ENCODE measurements around the gene ODAD4. TPM values are rescaled to one million over a fixed set of nuclear protein-coding genes. Genes with fewer than 3 reads are reported as not detected.

Gene ODAD4
- total and polyA plus RNA-seq, 2 of the 4 experiments (the other 2 are of a cell fraction) = 0.38 to 0.54 TPM

DNA sequence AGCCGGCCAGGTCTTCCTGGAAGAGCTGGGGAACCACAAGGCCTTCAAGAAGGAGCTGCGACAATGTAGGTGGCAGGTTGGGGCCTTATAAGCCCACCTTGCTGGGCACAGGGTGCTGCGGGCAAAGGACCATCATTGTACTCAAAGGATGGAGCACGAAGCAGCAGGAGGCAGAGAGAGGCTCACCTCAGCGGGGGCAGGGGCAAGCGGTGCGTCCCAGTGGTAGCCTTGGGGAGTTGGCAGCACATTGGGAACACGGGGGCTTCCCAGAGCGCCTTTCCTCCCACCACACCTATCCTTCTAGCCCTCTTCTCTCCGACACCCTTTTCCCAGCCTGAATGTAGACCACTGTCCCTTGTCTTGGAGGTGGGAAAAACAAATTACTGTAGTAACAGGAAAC is 38.3 kb downstream of the ODAD4 start:
- Histone ChIP-seq H2BK120ac (ENCODE audit: low read depth, low read length) (no peak overlapping the region), H2BK15ac (ENCODE audit: low read depth, low read length) (no peak overlapping the region), H3K56ac (ENCODE audit: extremely low read depth, insufficient read depth, low read length) (no peak overlapping the region), H4K8ac (ENCODE audit: low read depth in 2 of 2, low read length in 2 of 2) (no peak overlapping the region), H3K14ac (replicated peaks; ENCODE audit: low read depth, low read length) (no peak overlapping the region), H3K4ac (ENCODE audit: low read depth, low read length) (no peak overlapping the region), H3K4me3 (ENCODE audit: insufficient read depth, low read depth, low read length) (no peak overlapping the region), H3K36me3 (ENCODE audit: control insufficient read depth, insufficient read depth, low read length) (peaks cover 43% of the 10 kb centered on the region), H4K5ac (ENCODE audit: low read depth, low read length) (no peak overlapping the region), H3K9me1 (ENCODE audit: insufficient read depth, low read length) (peaks cover 16% of the 10 kb centered on the region), H3K4me2 (ENCODE audit: low read depth, low read length) (no peak overlapping the region), H2AFZ (replicated peaks; ENCODE audit: low read length, poor library complexity) (no peak overlapping the region), H3K27ac (ENCODE audit: insufficient read depth, low read length) (no peak overlapping the region), H3K27me3 (ENCODE audit: control insufficient read depth, insufficient read depth, low read length) (no peaks in the 10 kb centered on the region), H3K23ac (ENCODE audit: low read depth, low read length) (no peak overlapping the region), H2BK20ac (ENCODE audit: low read depth, low read length) (no peak overlapping the region), H3K4me1 (ENCODE audit: control insufficient read depth, insufficient read depth, low read length) (peaks cover 11% of the 10 kb centered on the region), H2AK5ac (ENCODE audit: low read depth, low read length) (no peak overlapping the region), H3K9ac (ENCODE audit: low read depth, low read length) (no peak overlapping the region), H4K20me1 (ENCODE audit: insufficient read depth, low read length) (peaks cover 36% of the 10 kb centered on the region), H3K79me1 (ENCODE audit: low read depth in 1 of 2, low read length in 2 of 2) (peaks cover 30 to 60% of the 10 kb centered on the region in 2 experiments), H2BK5ac (ENCODE audit: low read depth, low read length, poor library complexity, severe bottlenecking) (no peak overlapping the region), H3K9me3 (ENCODE audit: control insufficient read depth, insufficient read depth, low read length) (no peaks in the 10 kb centered on the region), H3K18ac (ENCODE audit: low read depth, low read length) (no peak overlapping the region), H2AK9ac (replicated peaks; ENCODE audit: low read depth, low read length, poor library complexity) (no peak overlapping the region), H4K91ac (ENCODE audit: insufficient read depth, low read depth, low read length) (no peak overlapping the region)
- no peak for ATAC-seq (ENCODE audit: low read depth)
- intact Hi-C loops (cut with micrococcal nuclease) (no loop called here), in situ Hi-C loops (cut with MboI; ENCODE audit: low sequenced_read_pairs) (loop anchor here (5.0 to 10.0 kb wide), 2 partner anchors 144 to 234 kb away; partner anchors contain the start of genes DHX58 and HAP1), dilution Hi-C loops (cut with HindIII; ENCODE audit: low sequenced_read_pairs, unreplicated experiment) (no loop called here)
- TF ChIP-seq, protein P1, sequence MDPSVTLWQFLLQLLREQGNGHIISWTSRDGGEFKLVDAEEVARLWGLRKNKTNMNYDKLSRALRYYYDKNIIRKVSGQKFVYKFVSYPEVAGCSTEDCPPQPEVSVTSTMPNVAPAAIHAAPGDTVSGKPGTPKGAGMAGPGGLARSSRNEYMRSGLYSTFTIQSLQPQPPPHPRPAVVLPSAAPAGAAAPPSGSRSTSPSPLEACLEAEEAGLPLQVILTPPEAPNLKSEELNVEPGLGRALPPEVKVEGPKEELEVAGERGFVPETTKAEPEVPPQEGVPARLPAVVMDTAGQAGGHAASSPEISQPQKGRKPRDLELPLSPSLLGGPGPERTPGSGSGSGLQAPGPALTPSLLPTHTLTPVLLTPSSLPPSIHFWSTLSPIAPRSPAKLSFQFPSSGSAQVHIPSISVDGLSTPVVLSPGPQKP (IDR thresholded peaks at IDR 0.05; ENCODE audit: borderline replicate concordance, low read depth, low read length) = no peak
- TF ChIP-seq MXI1 (IDR thresholded peaks at IDR 0.05; ENCODE audit: borderline replicate concordance, low read depth, low read length) (no peak), POLR2A (IDR thresholded peaks at IDR 0.05; ENCODE audit: low read depth, low read length) (no peak)
- POLR2A ChIA-PET (ENCODE audit: unreplicated experiment) = no interaction called here
- no TSS peak for BruUV-seq (replicated peaks)
- CTCF ChIA-PET = interaction anchor here (0.5 kb wide), 1 partner anchor 57 kb away, joined by 5 read pairs; no protein-coding TSS in a partner anchor
- WGBS, 2 experiments (ENCODE audit: extremely low coverage in 2 of 2, insufficient read length in 1 of 2) = 93% methylated on average over 2 of the region's 10 CpGs; no CpG with 5 or more reads in 1 of the 2 experiments
- no peak for DNase-seq
